GM19397 (cell line): ENCODE results near the gene EFNA5.

Experiments
- ATAC-seq: cut with Tn5 transposase; IDR thresholded peaks from one replicate; pipeline ENCODE4 v1.9.1; 2021; ENCODE audit warnings: mild to moderate bottlenecking, moderate library complexity; ENCODE audit not compliant: unreplicated experiment

The EFNA5 gene

GRCh38 chr5:107554776-107555424 is 115.8 kb downstream of the EFNA5 start:
- no peak for ATAC-seq

DNA sequence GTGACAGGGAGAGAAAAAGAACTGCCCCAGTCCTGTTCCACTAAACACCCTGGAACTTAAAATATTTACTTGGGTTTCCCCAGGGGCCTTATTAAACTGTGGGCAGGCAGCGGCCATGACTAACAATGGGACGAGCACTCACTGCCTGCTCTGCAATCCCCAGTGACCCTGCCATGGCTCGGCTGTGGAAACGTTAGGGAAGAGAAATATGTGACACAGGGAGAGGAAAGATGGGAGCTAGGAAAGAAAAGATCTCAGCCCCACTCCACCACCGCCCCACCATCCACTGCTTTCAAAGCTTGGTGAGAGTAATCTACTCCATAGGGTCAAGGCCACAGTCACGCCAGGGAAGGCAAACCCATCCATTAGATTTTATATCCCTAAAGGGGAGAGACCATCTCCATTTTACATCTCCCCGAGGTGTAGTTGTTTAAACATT is 117.6 kb downstream of the EFNA5 start:
- ATAC-seq, result no peak

GRCh38 chr5:107551088-107551487 is 119.6 kb downstream of the EFNA5 start:
- ATAC-seq, result no peak

DNA sequence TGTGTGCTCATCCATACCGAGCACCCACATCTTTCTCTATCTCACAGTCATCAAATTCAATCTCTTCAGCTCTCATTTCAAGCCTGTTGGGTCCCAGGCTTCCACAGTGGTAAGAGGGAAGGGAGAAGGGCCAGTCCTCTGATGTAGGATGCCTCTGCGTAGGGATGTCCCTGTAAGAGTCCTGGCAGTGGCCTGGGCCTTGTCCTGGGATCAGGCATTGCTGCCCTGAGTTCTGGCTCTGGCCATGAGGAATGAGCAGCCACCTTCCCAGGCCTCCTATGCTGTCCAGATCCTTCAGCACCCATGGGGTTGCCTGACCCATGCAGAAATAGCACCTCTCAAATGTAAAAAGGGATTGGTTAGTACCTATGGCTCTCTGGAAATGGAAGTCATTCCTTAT is 121.2 kb downstream of the EFNA5 start:
- ATAC-seq, result no peak

- no peak for ATAC-seq
Measured at GRCh38 chr5:107548477-107548876, 122.3 kb downstream of the EFNA5 start.

DNA sequence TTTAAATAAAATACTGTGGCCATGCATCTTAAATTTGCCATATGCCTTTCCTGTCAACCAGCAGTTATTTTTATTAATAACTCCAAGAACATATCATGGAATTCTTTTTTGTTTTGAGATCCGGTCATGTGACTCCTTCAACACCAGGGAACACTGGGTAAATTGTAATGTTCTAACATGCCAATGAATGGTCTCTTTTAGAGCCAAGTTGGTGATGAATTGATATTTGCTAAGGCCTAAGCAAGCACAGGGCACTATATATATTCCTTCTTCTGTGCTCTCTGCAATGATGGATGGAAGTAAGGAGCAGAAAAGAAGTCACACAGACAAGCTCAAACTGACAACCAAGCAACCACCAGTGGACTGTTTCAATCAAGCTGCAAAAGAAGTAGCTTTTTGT is 124.0 kb downstream of the EFNA5 start:
- no peak for ATAC-seq

- no peak for ATAC-seq
Measured at GRCh38 chr5:107545486-107545885, 125.3 kb downstream of the EFNA5 start.

DNA sequence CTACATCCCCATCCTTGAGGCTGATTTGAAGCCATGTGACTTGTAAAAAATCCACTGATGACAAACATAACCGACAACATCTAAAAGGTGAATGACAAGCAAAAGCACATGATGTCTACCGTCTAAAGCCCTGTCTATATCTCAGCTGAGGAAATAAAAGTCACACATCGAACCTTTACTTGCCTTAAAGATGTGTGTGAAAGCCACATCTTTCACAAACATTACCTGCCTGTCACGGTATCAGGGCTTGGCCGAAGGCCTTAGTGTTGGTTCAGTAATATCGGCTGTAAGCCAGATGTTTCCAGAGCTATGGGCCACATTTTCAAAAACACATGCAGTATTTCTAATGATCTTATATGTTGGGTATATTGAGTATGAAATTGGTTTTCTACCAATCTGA is 125.8 kb downstream of the EFNA5 start:
- ATAC-seq, result no peak

GRCh38 chr5:107544476-107544875 is 126.3 kb downstream of the EFNA5 start:
- ATAC-seq, result no peak

- no peak for ATAC-seq
Measured at GRCh38 chr5:107543868-107544267, 126.9 kb downstream of the EFNA5 start.

DNA sequence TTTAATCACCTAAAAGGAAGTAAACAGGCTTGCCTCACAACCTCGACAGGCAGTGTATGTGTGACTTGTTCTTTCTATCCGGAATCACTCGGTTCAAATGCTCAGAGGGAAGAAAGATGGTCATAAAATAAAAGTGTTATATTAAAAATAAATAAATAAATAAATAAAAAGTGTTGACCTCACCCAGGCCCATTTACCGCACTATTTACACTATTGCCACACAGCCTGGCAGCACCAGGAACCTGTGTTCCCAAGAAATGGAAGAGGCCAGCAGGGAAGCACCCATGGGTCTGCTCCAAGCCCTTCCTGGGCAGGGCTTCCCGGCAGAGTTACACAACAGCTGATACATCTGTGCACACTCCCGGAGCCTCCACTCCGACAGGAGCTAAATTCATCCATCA is 127.9 kb downstream of the EFNA5 start:
- no peak for ATAC-seq

GRCh38 chr5:107542428-107542827 is 128.3 kb downstream of the EFNA5 start:
- no peak for ATAC-seq

DNA sequence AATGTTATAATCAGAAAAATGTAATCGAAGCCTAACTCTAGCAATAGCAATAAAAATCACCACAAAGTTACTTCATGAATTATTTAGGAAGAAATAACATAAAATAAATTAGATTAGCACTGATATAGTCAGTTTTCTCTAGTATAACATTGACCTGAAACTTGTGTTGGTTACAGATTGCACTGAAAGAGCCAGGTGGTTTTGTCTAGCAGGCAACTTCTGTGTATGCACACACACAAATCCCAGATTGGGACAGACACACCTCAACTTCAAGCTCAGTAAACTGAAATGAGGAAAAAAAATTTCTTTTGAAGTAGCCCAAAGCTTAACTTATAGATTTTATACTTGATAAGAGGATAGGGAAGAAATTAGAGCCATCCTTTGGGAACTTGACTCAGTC is 129.3 kb downstream of the EFNA5 start:
- no peak for ATAC-seq

GRCh38 chr5:107539726-107540330 is 130.9 kb downstream of the EFNA5 start:
- ATAC-seq, result no peak

GRCh38 chr5:107538805-107539445 is 131.8 kb downstream of the EFNA5 start:
- ATAC-seq, result no peak

GRCh38 chr5:107538331-107538730 is 132.4 kb downstream of the EFNA5 start:
- ATAC-seq, result no peak

DNA sequence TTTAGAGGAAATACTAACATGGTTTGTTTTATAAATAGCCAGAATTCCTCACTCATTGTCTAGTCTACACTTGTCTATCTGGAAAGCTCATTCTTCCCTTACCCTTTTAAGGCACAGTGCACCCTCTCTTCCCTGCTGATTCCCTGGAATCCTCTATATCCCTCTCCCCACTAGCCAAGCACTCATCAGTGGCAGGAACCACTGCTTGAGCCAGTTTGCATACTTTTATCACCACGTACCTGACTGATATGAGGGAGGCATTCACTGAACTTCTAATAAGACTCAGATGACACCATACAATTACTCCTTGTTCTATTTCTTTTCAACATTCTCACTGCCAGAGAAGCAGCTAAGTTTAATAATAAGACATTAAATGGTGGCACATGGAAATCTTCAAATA is 134.9 kb downstream of the EFNA5 start:
- ATAC-seq, result no peak

DNA sequence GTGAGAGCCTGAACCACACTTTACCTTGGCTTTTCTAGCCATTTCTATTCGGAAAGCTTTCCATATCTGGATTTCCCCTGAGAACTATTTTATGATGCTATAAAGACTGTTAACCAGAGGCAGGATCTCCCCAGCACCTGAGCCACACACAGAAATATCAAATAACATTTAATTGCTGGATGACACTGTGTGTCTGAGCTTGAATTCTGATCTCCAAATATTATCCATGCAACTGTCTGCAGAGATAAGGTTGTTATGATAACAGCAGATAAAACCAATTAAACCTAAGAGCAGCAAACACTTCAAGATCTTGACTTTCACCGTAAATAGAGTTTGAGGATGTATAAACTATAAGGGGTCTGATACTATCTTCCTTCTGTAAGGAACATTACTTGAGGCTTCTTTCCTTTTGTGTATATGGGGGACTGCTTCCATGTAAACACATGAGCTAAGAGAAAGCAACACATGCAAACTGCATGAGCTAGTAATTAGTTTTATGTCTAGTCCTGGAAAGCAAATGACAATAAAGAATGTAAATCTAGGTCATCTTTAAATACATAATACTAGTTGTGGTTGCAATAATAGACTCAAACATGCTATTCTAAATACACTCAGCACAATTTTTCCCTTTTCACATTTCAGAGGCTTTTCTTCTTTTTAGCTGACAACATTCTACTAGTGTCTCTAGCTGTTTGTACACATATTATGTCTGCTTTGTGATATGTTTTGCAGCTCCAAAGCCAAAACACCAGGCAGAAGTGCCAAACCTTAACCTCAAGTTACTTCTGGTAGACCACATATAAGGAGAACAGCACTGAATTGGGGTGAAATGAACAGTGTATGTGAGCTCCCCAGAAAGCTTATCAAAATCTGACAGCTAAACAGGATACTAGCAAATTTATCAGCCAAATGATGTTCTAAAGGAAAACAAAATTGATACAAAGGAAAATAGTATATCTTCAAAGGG is 136.5 kb downstream of the EFNA5 start:
- no peak for ATAC-seq

DNA sequence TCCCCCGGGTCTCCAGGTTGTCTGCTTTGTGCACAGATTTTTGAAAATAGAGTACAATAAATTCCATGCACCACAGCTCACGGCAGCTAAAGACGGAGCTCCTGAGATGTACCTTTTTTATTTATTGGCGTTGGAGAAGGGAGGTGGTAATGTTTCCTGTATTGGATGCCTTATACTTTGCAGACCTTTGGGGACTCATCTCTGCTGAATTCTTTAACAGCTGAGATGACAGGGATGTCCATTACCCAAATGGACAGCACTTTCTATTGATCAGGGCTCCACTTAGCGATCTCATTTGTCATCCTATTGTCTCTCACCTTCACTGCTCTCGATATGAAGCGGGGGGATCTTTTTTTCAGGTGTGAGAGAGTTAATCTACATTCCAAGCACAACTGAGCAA is 137.8 kb downstream of the EFNA5 start:
- ATAC-seq, result no peak

- ATAC-seq, result no peak
Measured at GRCh38 chr5:107532169-107532878, 138.4 kb downstream of the EFNA5 start.

GRCh38 chr5:107531308-107531707 is 139.4 kb downstream of the EFNA5 start:
- no peak for ATAC-seq
